ENCODE measurements around the gene ASPSCR1. TPM values are rescaled to one million over a fixed set of nuclear protein-coding genes. Genes with fewer than 3 reads are reported as not detected.
"Not testable (repeated sequence)": the region's sequence is repeated elsewhere in the genome, so short reads cannot be mapped to it uniquely, and the experiment has no call there.

Gene ASPSCR1
- total RNA-seq, 1 donor from 2014 or later = 23.2 TPM

DNA sequence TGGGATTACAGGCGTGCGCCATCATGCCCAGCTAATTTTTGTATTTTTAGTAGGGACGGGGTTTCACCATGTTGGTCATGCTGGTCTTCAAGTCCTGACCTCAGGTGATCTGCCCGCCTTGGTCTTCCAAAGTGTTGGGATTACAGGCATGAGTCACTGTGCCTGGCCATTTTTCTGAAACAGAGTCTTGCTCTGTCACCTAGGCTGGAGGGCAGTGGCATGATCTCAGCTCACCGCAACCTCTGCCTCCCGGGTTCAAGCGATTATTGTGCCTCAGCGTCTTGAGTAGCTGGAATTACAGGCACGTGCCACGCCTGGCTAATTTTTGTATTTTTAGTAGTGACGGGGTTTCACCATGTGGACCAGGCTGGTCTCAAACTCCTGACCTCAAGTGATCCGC is 4.1 kb downstream of the ASPSCR1 start:
- DNase-seq (ENCODE audit: low read depth in 2 of 2) = not testable (repeated sequence)

DNA sequence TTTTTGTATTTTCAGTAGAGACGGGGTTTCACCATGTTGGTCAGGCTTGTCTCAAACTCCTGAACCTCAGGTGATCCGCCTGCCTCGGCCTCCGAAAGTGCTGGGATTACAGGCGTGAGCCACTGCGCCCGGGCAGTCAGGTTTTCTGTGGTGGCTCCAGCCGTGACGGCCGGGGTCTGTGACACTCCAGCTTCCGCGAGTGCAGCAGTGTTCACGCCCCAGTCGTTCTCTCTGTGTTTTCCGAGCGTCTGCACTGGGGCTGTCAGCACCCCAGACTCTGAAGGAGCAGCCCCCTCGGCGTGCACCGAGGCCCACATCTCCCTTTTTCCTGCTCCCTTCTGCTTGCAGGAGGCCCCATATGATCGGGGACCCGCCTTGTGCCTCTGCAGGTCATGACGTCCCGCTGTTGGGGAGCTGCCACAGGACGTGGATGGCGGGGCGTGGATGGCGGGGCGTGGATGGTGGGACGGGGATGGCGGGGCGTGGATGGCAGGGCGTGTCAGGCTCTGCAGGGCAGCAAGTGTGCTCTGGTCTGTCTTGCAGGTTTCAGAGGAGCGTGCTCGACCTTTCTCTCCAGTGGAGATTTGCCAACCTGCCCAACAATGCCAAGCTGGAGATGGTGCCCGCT is 5.7 kb downstream of the ASPSCR1 start:
- DNase-seq (ENCODE audit: low read depth in 2 of 2) = no peak

DNA sequence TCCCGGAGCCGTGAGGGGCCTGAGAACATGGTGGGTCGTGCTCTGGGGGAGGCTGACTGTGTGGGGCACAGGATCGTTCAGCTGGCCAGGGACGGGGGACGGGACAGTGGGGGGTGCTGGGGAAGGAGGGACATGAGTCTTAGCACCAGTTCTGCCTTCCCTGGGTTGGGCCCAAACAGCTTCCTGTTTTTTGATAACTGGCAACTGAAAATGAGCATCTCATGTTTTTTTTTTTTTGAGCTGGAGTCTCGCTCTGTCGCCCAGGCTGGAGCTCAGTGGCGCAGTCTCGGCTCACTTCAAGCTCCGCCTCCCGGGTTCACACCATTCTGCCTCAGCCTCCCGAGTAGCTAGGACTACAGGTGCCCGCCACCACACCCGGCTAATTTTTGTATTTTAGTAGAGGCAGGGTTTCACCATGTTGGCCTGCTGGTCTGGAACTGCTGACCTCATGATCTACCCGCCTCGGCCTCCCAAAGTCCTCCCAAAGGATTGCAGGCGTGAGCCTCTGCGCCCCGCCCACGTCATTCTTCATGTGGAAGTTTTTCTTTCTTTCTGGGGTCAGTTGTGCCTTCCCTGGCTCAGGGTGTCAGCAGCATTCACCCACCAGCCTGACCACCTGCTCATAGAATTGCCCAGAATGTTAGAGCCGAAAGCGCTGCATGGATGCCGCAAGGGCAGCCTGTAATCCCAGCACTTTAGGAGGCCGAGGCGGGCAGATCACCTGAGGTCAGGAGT is 6.4 kb downstream of the ASPSCR1 start:
- DNase-seq (ENCODE audit: low read depth in 2 of 2) = no peak

DNA sequence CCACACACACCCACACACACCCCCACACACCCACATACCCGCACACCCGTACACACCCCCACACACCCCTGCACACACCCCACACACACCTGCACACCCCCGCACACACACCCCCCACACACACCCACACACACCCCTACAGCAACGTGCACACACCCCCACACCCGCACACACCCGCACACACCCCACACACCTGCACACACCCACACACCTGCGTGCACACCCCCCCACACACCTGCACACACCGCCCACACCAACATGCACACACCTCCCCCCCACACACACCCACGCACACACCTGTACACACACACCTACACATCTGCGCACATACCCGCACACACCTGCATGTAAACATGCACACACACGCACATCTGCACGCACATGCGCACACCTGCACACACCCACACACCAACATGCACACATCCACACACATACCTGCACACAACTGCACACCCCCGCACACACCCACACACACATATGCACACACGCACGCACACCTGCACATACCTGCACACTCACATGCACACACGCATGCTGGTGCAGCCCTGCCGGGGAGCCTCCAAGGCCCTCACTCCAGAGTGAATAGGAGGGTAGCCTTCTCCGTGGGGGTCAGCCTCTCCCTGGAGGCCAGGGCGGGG is 7.5 kb downstream of the ASPSCR1 start:
- DNase-seq (ENCODE audit: low read depth in 2 of 2) = no peak

DNA sequence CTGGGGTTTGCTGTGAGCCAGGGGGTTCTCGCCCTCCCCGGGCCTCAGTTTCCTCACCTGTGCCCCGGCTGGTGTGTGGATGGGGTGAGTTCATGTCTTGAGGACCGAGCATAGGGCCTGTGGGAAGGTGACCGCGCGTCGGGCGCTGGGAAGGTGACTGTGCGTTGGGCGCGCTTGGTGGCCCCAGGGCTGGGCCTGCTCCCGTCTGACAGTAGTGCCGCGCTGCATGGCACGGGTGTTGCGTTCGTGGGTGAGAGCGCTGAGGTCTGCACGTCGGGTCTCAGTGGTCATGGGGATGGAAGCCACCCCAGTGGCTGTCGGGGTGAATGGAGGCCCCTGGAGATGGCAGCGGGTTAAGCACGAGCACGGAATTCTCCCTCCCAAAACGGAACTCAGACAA is 9.2 kb downstream of the ASPSCR1 start:
- DNase-seq (ENCODE audit: low read depth in 2 of 2) = no peak

DNA sequence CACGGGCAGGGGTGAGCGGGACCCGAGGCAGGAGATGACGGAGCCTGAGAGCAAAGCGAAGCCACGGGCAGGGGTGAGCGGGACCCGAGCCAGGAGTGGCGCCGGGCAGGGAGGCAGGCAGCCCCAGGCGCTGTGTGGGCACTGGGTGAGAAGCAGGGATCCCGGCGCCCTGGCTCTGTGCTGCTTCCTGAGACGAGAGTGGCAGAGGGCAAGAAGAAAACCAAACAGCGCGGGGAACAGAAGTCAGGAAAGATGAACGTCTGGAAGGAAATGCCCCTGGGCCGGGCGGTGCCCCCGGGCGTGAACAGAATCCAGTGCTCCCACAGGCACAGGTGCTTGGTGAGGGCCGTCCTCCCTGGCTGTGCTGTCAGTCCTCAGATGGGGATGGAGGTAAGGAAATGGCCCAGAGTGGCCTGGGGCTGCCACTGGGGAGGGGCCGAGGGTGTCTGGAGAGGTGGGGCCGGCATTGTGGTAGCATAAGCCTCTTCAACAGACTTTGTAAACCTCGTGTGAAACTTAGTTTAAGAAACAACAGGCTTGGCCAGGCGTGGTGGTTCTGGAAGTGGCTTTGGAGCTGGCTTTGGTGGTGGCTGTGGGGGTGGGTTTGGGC is 9.8 kb downstream of the ASPSCR1 start:
- DNase-seq (ENCODE audit: low read depth in 2 of 2) = no peak

DNA sequence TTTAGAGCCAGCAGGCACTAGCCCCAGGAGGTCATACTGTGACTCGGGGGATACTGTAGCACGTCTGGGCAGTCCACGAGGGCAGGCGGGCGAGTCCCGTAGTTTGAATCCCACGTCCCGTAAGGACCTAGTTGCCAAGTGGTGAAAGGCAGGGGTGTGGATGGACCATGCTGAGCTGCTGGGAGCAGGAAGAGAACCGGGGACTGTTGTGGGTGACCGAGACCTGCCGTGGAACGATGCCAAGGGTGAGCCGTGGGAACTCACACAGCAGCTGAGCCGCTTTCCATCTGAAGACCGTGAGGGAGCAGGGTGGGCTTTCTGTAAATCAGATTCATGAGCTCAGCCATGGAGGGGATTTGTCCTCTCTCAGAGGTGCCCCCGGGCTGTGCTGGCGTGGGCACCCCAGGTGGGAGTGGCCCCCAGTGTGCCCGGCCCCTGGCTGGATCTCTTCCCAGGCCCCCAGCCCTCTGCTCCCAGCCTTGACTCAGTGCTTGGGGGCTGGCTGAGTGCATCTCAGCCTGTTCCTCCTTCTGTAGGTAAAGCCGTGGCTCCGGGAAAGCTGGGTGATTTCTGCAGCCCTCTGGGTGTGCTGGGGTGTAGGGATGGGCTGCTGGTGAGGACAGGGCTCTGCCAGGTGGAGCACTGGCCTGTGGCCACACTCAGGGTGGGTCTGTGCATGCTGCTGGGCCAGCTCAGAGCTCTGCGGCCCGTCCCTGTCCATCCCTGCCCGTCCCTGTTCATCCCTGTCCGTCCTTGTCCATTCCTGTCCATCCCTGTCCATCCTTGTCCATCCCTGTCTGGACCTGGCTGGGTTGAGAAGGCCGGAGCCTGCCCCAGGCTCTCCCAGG is 13.6 kb downstream of the ASPSCR1 start:
- no peak for DNase-seq (ENCODE audit: low read depth in 2 of 2)

DNA sequence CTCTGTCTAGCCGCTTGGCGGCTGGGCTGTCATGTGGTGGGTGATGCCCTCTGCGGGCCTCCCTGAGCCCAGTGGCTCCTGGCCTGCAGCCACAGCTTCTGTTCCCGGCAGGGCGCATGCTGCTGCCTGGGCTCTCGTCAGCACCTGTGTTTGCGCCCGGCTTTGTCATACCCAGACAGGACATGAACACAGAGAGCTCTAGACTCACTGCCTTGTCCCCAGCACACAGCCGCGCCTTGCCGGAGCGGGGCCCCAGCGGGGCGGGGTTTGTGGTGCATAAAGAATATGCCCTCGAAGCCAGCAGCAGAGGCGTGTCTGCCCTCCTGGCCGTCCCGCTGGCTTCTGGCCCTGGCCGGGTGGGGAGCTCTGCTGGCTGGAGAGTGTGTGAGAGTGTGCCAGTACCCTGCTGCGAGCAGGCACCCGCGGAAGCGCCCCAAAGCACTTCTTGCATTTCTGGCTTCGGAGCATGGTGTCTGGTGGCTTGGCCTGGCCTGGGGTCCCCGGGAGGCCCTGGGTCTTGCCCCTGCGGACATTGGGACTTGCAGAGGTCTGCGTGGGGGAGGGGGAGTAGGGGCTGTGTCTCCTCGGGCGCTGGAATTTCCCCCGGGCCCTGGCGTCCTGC is 14.4 kb downstream of the ASPSCR1 start:
- DNase-seq (ENCODE audit: low read depth in 2 of 2) = peak; percentile 54 to 70

DNA sequence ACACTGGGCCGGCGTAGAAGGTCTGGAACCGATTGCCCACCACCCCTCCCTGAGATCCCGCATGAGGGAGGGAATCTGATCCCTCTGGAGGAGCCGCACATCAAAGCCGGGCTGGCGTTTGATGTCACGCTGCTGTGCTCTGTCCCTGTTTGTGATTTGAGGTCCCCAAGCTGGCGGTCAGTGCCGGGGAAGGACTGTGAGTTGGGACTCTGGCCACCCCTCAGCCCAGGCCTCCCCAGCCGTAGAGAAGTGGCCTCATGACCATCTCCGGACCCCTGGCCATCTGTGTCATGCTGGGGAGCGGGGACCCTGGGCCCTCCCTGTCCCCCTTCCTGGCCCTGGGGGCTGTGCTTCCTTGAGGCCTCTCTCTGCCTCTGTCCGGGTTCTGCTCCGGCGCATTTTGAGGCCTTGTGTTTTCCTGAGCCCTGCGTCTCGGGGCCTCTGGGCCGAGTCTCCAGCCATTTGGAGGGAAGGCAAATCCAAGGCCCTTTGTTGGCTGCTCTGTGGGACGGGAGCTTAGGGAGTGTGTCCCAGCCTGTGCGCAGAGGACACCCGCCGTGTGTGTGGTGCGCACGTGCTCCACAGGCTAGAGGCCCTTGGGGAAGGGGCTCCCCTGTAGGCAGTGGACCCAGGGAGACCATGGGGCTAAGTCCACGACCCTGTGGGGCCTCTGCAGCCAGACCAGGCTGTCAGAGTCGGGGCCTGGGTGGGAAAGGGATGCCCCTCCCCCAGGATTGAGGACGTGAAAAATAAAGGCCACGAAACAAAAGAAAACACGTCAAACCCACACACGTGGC is 15.1 kb downstream of the ASPSCR1 start:
- no peak for DNase-seq (ENCODE audit: low read depth in 2 of 2)

DNA sequence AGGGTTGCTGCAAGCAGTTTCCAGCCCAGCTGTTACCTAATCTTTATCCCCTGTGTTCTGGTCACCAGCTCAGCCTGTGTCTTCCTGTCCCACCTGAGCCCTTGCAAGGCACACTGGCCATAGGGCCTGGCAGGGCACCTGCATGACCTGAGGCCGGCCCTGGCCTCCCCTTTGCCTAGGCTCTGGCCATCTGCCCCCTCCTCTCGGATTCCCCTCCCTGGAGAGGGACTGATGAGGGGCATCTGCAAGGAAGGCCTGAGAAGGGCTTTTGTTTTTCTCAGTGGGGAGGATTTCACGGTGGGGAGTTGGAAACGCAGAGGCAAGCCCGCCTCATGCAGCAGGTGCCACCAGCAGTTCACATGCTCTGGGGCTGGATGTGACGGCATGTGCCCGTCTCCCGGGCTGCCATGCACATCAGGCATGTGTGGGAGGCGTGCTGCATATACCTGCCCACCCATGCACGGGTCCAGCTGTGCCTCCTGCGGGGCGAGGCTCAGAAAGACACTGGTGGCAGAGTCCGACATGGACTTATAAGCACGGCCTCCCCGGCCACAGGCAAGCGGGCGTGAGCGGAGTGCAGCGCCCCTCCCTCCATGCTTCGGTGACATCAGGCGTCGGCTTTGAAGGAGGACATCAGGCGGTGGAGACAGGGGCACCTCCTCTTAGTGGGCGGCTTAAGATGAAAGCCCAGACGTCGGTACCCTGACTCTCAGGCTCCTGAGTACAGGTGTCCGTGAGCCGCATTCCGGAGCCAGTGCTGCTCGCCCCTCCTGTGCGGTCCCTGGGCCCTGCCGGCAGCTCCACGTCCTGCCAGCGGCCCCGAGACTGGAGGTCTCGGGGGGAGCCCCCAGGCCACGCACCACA is 16.5 kb downstream of the ASPSCR1 start:
- DNase-seq (ENCODE audit: low read depth in 2 of 2) = no peak

DNA sequence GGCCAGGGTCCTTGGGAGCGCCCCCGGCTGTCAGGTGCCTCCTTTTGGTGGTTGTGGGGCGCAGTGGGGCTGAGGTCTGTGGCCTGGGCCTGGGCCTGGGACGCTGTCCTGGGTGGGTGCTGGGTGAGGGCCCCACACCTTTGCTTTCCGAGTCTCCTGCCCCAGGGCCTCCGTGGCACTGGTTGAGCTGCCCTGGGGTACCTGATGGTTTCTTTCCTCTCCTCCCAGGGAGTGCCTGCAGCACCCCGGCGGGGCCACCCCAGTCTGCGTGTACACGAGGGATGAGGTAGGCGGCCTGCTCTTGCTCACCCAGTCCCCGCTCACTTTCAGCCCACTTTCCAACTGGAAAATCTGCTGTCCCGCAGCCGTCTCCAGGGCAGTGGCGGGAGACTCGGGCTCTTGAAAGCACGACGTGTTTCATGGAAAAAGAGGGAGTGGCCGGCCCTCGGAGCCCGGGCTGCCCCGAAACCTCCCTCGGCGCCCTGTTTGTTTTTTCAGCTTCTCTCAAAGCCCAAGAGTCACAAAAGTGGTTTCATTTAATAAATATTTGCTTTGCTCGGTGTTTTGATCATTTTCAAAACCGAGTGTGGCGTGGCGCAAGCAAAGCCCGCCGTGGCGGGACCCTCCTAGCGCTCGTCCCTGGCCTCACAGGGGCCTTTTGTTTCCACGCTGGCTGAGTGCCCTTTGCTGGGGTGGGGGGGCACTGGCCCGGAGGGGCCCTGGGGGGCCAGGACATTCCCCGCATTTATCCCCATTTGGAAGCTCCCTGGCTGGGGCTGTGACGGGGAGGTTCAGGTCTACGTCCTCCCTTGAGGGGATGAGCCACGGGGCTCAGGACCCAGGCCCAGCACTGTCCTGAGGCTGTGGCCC is 17.4 kb downstream of the ASPSCR1 start:
- DNase-seq (ENCODE audit: low read depth in 2 of 2) = no peak

DNA sequence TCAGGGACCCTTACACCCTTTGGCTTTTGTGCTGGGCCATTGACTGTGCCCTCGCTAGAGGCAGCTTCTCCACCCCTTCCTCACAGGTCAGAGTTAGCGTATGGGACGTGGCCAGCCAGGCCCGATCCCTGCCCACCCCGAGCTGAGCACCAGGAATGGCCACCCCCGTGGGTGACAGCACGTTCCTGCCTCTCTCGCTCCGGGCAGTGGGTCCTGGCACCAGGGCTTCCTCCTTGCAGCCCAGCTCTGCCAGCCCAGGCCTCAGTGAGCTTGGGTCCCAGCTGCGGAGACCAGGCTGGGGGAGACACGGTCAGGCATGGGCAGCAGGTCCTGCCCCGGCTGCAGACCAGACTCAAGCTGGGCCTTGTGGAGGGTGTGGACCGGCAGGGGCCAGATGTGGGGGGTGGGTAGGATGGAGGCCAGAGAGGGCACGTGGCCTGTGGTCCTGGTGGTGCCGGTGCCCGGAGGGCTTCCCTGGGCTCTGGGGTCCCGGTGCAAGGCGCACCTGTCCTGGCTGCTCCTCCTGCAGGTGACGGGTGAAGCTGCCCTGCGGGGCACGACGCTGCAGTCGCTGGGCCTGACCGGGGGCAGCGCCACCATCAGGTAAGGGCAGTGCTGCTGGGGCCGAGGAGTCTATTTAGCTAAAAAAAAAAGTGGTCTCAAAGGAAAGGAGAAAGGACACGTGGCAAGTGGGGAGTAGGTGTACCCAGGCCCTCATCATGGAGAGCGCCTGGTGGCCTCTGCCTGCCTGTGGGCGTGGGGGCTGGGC is 18.2 kb downstream of the ASPSCR1 start:
- no peak for DNase-seq (ENCODE audit: low read depth in 2 of 2)

DNA sequence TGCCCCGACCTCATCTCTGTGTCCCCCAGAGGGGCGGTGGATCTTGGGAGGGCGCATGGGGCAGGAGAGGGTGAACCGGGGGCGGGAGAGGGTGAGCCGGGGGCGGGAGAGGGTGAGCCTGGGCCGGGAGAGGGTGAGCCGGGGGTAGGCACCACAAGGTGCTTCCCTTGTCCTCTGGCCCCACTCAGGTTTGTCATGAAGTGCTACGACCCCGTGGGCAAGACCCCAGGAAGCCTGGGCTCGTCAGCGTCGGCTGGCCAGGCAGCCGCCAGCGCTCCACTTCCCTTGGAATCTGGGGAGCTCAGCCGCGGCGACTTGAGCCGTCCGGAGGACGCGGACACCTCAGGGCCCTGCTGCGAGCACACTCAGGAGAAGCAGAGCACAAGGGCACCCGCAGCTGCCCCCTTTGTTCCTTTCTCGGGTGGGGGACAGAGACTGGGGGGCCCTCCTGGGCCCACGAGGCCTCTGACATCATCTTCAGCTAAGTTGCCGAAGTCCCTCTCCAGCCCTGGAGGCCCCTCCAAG is 18.9 kb downstream of the ASPSCR1 start:
- no peak for DNase-seq (ENCODE audit: low read depth in 2 of 2)

DNA sequence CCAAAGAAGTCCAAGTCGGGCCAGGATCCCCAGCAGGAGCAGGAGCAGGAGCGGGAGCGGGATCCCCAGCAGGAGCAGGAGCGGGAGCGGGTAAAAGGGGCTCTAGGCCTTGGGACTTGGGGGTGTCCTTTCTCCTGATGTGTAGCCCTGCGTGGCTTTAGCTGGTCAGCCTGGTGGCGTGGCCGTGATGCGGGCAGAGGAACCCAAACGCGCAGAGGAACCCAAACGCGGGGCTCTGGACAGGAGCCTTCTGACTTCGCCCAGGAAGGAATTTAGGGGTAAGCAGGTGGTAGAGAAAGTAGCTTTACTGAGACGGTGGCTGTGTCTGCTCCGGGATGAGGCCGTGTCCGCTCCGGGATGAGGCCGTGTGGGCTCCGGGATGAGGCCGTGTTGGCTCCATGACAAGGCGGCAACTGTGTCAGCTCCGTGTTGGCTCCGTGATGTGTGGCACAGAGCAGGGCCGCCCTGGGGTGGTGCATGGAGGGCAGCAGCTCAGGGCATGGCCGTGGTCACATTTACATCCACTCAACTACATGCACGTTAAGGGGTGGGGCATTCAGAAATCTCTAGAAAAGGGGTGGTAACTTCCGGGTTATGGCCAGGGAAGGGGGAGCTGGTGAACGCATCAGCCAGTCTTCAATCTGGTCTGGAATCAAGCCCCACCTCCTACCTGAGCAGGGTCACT is 19.5 kb downstream of the ASPSCR1 start:
- no peak for DNase-seq (ENCODE audit: low read depth in 2 of 2)

DNA sequence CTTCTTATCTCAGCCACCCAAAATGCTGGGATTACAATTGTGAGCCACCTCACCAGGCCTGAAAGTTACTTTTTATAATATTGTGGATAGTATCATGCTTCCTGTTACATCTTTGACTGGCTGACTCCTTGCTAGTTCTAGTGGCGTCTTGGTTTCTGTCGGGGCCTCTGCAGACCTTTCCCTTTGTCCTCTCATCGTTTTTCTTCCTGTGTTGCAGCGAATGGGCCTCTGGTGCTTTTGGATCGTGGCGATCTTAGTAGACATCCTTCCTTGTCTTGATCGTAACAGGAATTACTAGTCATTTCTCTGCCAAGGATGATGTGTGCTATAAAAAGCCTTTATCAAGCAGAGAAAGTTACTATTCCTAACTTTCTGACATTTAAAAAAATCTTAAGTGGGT is 20.8 kb downstream of the ASPSCR1 start:
- DNase-seq (ENCODE audit: low read depth in 2 of 2) = peak in 1 of 2 donors; percentile 28

DNA sequence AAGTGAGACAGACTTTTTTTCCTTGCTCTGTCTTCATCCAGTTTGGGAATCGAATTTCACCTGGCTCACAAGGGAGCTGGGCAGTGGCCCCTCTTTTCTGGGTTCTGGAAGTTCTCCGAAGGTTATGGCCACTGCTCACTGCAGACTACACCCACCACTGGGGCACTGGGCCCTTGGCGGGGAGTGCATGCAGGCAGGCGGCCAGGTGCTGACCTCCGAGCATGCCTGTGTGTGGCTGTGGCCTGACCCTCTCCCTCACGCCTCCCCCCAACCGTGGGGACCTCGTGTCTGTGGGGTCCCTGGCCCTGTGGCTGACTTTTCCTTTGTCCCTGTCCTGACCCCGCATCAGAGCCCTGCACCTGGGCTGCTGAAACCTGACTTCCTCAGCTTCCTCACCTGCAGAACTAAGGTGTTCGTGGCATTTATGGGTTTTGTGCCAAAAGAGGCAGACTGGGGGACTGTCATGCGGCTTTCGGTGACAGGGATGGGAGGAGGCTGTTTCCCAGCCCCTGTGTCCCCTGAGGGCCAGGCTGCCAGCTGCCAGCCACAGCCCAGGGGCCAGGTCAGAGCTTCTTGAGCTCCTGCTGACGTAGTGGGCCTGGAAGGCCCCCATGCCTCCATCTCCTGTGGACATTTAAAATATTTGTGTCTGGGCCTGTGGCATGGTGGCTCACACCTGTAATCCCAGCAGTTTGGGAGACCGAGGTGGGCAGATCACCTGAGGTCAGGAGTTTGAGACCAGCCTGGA is 21.4 kb downstream of the ASPSCR1 start:
- DNase-seq (ENCODE audit: low read depth in 2 of 2) = no peak

Data from lung microvascular endothelial cell (primary cell).